ENCODE results near the gene SNED1.

DNA sequence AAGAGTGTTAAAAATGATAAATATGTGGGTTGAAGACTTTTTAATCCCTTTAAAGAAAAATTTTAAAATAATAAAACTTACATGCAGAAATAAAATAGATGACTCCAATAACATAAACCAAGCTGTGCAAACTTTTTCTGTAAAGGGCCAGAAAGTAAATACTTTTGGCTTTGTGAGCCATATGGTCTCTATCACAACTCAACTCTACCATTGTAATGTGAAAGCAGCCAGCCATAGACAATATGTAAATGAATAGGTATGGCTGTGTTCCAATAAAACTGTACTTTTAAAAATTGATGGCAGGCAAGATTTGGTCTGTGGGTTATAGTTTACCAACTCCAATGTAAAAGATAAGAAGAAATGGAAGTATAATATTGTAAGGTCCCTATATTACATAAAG lies 45.2 kb downstream of the SNED1 start:
- no peak for TF ChIP-seq POLR2AphosphoS5 (IDR thresholded peaks at IDR 0.05)
- TF ChIP-seq, protein P1, sequence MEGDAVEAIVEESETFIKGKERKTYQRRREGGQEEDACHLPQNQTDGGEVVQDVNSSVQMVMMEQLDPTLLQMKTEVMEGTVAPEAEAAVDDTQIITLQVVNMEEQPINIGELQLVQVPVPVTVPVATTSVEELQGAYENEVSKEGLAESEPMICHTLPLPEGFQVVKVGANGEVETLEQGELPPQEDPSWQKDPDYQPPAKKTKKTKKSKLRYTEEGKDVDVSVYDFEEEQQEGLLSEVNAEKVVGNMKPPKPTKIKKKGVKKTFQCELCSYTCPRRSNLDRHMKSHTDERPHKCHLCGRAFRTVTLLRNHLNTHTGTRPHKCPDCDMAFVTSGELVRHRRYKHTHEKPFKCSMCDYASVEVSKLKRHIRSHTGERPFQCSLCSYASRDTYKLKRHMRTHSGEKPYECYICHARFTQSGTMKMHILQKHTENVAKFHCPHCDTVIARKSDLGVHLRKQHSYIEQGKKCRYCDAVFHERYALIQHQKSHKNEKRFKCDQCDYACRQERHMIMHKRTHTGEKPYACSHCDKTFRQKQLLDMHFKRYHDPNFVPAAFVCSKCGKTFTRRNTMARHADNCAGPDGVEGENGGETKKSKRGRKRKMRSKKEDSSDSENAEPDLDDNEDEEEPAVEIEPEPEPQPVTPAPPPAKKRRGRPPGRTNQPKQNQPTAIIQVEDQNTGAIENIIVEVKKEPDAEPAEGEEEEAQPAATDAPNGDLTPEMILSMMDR (IDR thresholded peaks at IDR 0.05): no peak
- TF ChIP-seq POLR2A (IDR thresholded peaks at IDR 0.05): no peak

Data from breast epithelium (tissue), 3 donors.